ENCODE results near the gene CLEC1A.
"Not testable (repeated sequence)": the region's sequence is repeated elsewhere in the genome, so short reads cannot be mapped to it uniquely, and the experiment has no call there.

Gene CLEC1A

GRCh38 chr12:10030446-10030845, 68.3 kb downstream of the CLEC1A start, which contains the start of gene CLEC9A:
TSS of gene CLEC9A (plus strand) at chr12:10030682. CDS start at chr12:10052688, 22,006 bp downstream.
- TF ChIP-seq, protein P1, sequence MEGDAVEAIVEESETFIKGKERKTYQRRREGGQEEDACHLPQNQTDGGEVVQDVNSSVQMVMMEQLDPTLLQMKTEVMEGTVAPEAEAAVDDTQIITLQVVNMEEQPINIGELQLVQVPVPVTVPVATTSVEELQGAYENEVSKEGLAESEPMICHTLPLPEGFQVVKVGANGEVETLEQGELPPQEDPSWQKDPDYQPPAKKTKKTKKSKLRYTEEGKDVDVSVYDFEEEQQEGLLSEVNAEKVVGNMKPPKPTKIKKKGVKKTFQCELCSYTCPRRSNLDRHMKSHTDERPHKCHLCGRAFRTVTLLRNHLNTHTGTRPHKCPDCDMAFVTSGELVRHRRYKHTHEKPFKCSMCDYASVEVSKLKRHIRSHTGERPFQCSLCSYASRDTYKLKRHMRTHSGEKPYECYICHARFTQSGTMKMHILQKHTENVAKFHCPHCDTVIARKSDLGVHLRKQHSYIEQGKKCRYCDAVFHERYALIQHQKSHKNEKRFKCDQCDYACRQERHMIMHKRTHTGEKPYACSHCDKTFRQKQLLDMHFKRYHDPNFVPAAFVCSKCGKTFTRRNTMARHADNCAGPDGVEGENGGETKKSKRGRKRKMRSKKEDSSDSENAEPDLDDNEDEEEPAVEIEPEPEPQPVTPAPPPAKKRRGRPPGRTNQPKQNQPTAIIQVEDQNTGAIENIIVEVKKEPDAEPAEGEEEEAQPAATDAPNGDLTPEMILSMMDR (IDR thresholded peaks at IDR 0.05): no peak
- no peak within 1 kb of the TSS for H3K27ac ChIP-seq

DNA sequence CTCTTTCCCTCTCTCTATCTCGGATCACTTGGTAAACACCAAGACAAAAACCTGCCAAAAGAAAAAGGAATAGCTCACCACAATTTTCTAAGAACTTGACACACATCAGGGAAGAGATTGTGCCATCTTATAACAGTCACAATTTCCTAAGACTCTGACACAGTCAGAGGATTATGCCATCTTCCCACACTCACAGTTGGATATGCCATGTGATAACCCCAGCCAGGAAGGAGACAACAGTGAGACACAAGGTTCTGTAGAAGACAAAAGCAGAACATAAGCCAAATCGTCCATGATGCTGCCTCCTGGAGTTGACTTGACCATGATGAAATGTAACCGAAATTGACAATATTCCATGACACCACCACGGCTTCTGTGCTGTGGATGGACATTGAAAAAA, 71.1 kb downstream of the CLEC1A start:
- TF ChIP-seq, protein P1 (IDR thresholded peaks at IDR 0.05): no peak
- no peak for TF ChIP-seq ZFX (IDR thresholded peaks at IDR 0.05; ENCODE audit: borderline replicate concordance)

DNA sequence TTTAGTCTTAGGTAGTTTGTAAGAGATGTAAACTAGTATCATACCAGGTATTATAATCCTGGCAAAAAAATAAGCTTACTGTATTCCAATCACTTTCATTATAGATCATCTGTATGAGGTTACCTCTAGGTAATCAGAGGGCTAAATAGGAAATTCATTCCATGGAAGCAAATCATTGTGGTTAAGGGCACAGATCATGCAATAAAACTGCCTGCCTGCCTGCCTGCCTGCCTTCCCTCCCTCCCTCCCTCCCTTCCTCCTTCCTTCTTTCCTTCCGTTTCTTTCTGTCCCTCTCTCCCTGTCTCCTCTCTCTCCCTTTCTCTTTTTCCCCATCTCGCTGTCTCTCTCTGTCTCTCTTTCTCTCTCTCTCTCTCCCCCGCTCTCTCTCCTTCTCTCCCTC, 71.5 kb downstream of the CLEC1A start:
- H3K27ac ChIP-seq: no peak overlapping the region
- TF ChIP-seq, protein P1 (IDR thresholded peaks at IDR 0.05): no peak
- no peak for TF ChIP-seq ZFX (IDR thresholded peaks at IDR 0.05; ENCODE audit: borderline replicate concordance)

More for the DNA sequence above, 71.1 kb downstream of the CLEC1A start:
- no peak overlapping the region for H3K27ac ChIP-seq

DNA sequence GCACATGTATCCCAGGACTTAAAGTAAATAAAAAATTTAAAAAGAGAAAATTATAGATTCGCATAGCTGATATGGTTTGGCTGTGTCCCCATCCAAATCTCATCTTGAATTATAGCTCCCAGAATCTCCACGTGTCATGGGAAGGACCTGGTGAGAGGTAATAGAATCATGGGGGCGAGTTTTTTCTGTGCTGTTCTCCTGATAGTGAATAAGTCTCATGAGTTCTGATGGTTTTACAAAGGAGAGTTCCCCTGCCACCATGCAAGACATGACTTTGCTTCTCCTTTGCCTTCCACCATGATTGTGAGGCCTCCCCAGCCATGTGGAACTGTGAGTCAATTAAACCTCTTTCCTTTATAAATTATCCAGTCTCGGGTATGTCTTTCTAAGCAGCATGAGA, 72.1 kb downstream of the CLEC1A start:
- not testable (repeated sequence) for H3K27ac ChIP-seq

GRCh38 chr12:10025236-10025635, 73.5 kb downstream of the CLEC1A start:
- no peak overlapping the region for H3K27ac ChIP-seq
- TF ChIP-seq, protein P1 (IDR thresholded peaks at IDR 0.05): no peak
- TF ChIP-seq ZFX (IDR thresholded peaks at IDR 0.05; ENCODE audit: borderline replicate concordance): no peak

DNA sequence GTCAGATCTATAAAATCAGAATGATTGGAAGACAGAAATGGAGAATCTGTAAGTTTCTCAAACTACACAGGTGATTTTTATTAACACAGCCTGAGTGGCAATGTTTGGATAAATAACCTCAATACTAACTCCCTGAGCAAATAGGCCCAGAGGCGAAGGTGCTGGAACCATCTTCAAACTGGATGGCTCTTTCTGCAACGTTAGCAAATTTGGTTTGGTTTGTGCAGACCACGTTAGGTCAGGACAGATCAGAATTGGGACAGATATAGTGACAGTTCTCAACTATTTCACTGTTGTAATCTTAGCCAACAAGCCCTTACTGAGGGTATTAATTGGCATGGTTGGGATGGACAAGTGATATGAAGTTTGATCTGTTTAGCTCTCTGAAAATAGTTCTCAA, 77.4 kb downstream of the CLEC1A start:
- H3K27ac ChIP-seq: no peak overlapping the region
- TF ChIP-seq, protein P1 (IDR thresholded peaks at IDR 0.05): no peak
- TF ChIP-seq ZFX (IDR thresholded peaks at IDR 0.05; ENCODE audit: borderline replicate concordance): no peak
